ENCODE results near the gene RAD51. TPM values are rescaled to one million over a fixed set of nuclear protein-coding genes. Genes with fewer than 3 reads are reported as not detected.
A peak's percentile ranks its signal among the peaks of the same experiment; 100 is the strongest.
"Not testable (repeated sequence)": the region's sequence is repeated elsewhere in the genome, so short reads cannot be mapped to it uniquely, and the experiment has no call there.

RAD51 gene
- total RNA-seq = 3.7 and 5.9 TPM in 2 replicates

DNA sequence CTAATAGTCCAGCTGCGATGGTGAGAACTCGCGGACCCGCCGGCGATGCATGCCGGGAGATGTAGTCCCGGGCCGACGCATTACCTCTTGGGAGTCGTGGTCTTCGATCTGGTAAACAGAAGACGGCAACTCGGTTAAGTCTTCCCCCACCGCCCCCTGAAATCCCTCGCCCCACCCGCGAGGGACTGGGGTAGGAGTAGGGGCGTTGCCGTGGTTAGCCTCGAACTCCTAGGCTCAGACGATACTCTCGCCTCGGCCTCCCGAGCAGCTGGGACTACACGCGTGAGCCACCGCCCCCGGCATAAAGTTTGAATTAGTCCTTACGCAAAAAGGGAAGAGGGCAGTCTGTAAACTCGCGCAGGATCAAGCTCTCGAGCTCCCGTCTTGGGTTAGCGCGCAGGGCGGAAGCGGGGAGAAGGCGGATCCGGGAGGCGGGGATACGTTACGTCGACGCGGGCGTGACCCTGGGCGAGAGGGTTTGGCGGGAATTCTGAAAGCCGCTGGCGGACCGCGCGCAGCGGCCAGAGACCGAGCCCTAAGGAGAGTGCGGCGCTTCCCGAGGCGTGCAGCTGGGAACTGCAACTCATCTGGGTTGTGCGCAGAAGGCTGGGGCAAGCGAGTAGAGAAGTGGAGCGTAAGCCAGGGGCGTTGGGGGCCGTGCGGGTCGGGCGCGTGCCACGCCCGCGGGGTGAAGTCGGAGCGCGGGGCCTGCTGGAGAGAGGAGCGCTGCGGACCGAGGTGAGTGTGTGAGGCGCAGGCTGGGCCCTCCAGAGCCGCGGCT is at the start of gene RAD51:
TSS of gene RAD51 (plus strand) at position 487 of the 781 bp plus-strand sequence. CDS start 3,585 bp downstream, outside the sequence.
- DNase-seq (ENCODE audit: low read depth in 2 of 2) = peak; percentile 85 to 93

DNA sequence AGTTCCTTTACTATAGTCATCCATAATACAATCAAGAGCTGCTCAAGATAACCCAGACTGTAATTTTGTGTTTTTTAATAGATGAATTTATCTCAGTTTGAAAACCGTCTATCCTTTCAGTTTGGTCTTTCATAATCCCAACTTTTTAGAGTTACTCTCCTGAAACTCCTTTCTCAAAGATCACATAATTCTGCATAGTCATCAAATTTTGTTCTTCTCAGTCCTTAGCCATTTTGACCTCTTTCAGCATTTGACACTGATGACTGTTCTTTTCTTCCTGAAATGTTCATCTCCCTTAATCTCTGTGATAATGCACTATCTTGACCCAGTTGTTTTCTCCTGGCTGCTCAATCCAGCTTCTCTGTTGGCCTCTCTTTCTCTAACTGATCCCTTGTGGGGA is 47.5 kb upstream of the RAD51 start:
- no peak for DNase-seq (ENCODE audit: low read depth in 2 of 2)

DNA sequence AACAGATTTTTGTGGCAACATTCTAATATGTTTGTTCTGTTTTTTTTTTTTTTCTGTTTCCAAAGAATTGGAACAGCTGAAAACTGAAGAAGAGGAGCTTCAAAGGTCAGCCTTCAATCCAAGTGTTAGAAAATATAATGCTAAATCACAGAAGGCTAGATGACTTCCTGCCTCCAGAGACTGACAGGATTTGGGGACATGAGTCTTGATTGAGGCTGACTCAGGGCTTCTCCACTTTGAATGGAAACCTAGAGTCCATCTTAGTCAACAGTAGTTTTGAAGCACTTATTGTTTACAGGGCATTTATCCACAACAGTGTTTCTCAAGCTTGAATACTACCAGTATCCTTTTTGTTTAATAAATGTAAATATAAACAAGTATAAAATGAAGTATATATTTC is 44.5 kb upstream of the RAD51 start:
- DNase-seq (ENCODE audit: low read depth in 2 of 2) = no peak

DNA sequence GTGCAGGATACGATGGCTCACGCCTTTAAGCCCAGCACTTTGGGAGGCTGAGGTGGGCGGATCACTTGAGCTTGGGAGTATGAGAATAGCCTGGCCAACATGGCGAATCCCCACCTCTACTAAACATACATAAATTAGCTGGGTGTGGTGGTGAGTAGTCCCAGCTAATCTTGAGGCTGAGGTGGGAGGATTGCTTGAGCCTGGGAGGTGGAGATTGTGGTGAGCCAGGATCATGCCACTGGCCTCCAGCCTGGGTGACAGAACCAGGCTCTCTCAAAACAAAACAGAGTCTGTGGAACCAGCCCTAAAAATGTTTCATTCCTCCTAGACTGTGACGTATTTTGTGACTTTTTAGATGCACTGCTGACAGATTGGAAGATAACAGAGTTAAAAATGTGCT is 34.3 kb upstream of the RAD51 start:
- DNase-seq (ENCODE audit: low read depth in 2 of 2) = no peak

DNA sequence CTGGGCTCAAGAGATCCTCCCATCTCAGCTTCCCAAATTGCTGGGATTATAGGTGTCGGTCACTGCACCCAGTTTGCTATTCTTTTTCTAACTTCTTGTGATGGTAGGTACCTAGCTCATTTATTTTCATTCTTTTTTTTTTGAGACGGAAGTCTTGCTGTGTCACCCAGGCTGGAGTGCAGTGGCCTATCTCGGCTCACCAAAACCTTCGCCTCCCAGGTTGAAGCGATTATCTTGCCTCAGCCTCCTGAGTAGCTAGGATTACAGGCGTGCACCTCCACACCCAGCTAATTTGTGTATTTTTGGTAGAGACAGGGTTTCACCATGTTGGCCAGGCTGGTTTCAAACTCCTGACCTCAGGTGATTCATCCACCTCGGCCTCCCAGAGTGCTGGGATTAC is 30.1 kb upstream of the RAD51 start:
- no peak for DNase-seq (ENCODE audit: low read depth in 2 of 2)

DNA sequence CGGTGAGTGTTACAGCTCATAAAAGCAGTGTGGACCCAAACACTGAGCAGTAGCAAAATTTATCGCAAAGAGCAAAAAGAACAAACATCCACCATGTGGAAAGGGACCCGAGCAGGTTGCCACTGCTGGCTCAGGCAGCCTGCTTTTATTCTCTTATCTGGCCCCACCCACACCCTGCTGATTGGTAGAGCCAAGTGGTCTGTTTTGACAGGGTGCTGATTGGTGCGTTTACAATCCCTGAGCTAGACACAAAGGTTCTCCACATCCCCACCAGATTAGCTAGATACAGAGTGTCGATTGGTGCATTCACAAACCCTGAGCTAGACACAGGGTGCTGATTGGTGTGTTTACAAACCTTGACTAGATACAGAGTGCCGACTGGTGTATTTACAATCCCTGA is 18.7 kb upstream of the RAD51 start:
- DNase-seq (ENCODE audit: low read depth in 2 of 2) = not testable (repeated sequence)

DNA sequence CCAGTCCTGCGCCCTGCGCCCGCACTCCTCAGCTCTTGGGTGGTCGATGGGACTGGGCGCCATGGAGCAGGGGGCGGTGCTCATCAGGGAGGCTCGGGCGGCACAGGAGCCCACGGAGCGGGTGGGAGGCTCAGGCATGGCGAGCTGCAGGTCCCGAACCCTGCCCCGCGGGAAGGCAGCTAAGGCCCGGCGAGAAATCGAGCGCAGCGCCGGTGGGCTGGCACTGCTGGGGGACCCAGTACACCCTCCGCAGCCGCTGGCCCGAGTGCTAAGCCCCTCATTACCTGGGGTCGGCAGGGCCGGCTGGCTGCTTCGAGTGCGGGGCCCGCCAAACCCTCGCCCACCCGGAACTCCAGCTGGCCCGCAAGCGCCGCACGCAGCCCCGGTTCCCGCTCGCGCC is 18.1 kb upstream of the RAD51 start:
- not testable (repeated sequence) for DNase-seq (ENCODE audit: low read depth in 2 of 2)

DNA sequence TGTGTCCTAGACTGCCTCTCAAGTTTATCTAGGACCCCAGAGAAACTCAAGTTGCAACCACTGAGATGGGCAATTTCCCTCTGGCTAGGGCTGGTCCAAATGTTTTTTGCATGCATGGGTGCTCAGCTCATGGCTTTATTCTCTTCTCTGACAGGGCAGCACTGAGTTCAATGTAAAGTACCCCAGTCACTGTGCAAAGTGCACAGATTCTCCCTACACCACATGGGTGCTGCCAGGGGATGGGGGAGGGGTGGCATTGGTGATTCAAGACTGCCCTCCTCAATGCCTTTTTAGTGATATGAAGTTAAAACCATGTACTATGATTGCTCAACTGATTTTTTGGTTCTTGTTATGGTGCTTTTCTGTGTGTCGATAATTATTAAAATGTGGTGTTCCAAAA is 14.8 kb upstream of the RAD51 start:
- DNase-seq (ENCODE audit: low read depth in 2 of 2) = no peak

DNA sequence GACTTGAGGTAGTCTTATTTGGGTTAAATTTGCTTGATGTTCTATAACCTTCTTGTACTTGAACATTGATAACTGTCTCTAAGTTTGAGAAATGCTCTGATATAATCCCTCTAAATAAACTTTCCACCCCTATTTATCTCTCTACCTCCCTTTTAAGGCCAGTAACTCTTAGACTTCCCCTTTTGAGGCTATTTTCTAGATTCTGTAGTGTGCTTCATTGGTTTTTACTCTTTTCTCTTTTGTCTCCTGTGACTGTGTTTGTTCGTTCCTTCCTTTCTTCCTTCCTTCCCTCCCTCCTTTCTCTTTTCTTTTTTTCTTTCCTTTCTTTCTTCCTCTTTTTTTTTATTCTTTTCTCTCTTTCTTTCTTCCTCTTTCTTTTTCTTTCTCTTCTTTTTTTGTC is 14.0 kb upstream of the RAD51 start:
- not testable (repeated sequence) for DNase-seq (ENCODE audit: low read depth in 2 of 2)

DNA sequence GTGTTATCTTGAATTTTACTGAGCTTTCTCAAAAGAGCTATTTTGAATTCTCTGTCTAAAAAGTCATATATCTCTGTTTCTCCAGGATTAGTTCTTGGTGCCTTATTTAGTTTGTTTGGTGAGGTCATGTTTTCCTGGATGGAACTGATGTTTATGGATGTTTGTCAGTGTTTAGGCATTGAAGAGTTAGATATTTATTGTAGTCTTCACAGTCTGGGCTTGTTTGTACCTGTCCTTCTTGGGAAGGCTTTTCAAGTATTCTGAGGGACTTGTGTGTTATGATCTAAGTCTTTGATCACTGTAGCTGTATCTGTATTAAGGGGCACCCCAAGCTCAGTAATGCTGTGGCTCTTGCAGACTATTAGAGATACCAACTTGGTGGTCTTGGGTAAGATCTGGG is 10.6 kb upstream of the RAD51 start:
- DNase-seq (ENCODE audit: low read depth in 2 of 2) = no peak

DNA sequence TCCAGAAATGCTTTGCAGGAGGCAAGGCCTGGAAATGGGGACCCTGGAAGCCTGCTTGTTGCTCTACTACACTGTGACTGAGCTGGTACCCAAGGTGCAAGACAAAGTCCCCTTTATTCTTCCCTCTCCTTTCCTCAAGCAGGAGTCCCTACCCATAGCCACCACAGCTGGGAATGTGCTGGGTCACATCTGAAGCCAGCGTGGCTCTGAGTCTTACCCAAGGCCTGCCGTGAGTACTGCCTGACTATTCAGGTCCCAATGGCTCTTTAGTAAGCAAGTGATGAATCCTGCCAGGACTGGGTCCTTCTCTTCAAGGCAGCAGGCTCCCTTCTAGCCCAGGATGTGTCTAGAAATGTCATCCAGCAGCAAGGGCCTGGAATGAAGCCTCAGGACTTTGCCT is 9.6 kb upstream of the RAD51 start:
- DNase-seq (ENCODE audit: low read depth in 2 of 2) = no peak

DNA sequence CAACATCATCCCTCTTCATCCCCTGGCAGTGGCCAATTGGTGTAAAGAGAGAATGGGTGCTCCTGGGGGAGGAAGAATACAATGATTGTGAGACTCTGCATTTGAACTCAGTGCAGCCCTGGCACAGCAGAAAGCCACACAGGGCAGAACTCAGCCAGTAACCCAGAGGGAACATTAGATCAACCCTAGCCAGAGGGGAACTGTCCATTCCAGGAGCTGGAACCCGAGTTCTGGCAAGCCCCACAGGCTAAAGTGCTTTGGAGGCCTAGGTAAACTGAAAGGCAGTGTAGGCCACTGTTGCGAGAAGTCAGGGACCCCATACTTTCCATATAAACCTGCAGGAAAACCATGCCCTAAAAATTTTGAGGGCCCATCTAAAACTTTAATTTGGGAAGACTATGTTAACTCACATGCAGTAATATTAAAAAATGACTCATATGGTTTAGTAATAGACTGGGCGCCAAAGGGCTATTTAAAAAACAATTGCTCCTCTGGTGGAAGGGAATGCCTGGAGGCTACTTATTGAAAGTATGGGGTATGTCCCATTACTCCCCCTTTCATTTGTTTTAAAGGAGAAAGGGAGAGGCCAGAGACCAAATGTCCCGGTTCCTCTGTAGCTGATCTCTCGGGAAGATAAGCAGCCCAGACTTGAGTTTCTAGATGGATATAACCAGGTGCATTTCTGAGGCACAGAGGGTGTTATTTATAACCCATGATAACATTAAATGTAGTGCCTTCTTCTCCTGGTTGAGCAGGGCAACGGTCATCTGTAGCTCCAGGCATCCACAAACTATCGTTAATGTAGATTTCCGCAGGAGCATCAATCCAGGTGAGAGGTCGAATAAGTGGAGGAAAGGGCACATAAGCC is 5.8 kb upstream of the RAD51 start:
- no peak for DNase-seq (ENCODE audit: low read depth in 2 of 2)

DNA sequence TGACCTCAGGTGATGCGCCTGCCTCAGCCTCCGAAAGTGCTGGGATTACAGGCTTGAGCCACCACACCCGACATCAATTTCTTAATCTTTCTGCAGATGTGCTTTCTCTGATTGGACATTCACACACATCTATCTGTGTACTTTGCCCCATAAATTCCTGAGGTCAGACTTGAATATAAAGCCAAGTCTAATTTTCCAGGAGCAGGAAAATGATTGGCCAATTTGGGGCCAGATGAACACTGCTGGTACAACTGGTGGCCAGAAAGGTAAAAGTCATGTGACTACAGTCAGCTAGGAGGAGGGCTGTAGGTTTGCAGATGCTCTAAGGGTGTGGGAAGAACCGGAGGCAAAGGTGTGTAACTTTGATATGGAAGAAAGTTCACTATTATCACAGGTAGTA is 3.2 kb upstream of the RAD51 start:
- DNase-seq (ENCODE audit: low read depth in 2 of 2) = no peak

DNA sequence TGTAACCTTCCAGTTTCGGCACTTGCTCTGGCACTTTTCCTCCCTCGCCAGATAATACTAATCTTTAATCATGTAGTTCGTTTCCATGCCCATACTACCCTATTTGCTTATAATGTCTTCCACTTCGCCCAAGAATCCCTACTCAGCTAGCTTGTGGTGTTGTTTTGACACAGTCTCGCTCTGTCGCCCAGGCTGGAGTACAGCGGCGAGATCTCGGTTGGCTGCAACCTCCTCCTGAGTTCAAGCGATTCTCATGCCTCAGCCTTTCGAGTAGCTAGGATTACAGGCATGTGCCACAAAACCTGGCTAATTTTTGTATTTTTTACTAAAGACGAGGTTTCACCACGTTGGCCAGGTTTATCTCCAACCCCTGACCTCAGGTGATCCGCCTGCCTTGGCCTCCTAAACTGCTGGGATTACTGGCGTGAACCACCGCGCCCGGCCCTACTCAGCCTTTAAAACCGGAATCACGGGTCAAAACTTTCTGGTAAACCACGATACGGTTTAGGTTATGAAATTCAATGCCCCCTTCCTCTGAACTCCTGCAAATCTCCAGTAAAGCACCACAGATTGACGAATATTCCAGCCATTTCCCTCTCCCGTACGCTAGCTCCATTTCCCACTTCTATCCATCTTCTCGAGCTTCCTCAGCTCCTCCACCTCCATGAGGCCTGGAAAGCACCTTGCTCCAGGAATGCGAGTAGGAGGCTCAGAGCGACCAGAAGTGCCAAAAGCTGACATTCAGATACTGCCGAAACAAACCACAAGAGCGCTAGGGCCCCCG is 878 bp upstream of the RAD51 start:
- DNase-seq (ENCODE audit: low read depth in 2 of 2) = no peak

DNA sequence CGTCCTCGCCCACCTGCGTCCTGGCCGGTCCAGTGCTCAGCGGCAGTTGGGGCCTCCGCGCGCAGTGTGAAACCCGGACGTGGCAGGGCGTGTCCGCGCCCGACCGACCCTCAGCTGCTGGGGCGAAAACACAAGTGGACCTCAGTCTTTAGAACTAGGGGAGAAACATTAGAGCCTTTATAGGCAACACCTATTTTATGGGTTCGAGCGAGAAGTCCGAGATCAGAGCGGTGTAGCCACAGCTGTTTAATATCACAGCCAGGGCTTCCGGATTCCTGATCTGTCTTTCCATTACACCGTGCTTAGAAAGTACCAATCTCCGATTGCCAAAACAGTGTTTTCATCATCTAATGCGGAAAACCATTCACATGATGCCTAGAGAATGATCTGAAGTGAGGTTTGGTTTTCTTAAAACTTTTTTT is 506 bp downstream of the RAD51 start:
- DNase-seq (ENCODE audit: low read depth in 2 of 2) = peak; percentile 52 to 64

DNA sequence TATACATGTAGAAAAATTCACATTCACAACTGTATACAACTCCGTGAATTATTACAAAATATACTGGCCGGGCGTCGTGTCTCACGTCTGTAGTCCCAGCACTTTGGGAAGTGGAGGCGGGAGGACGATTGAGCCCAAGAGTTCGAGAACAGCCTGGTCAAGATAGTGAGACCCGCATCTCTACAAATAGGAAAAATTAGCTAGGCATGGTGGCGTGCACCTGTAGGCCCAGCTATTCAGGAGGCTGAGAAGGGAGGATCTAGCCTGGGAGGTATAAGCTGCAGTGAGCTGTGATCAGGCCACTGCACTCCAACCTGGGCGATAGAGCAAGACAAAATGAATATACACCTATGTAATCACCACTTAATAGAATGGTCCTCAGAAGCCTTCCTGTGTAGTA is 1.3 kb downstream of the RAD51 start:
- no peak for DNase-seq (ENCODE audit: low read depth in 2 of 2)

DNA sequence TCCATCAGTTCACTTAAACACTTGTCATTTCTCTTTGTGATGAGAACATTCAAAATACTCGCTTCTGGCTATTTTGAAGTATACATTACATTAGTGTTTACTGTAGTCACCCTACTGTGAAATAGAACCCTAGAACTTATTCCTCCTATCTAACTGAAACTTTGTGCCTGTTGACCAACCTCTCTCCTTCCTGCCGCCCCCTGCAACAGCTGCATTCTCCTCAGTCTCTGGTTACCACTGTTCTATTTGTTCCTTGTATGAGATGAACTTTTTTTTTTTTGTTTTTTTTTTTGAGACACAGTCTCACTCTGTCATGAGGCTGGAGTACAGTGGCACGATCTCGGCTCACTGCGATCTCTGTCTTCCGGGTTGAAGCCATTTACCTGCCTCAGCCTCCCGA is 2.9 kb downstream of the RAD51 start:
- DNase-seq (ENCODE audit: low read depth in 2 of 2) = no peak

DNA sequence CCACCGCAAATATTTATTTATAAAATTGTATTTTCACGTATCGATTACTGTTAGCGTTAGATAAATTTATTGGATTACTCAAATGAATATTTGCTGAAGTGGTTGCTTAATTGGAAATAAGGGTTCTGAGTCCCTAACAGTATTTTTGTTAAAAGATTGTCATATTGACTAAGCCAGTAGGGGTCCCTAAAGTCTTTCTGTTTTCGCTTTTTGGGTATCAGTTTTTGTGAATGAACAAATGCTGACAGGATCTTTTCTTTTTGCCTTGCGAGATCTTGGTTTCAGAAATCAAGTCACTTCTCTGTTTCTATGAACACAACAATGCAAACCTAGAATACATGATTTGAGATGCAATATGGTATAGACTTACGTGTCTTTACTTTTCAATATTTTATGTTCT is 7.1 kb downstream of the RAD51 start:
- DNase-seq (ENCODE audit: low read depth in 2 of 2) = peak; percentile 45 to 52

DNA sequence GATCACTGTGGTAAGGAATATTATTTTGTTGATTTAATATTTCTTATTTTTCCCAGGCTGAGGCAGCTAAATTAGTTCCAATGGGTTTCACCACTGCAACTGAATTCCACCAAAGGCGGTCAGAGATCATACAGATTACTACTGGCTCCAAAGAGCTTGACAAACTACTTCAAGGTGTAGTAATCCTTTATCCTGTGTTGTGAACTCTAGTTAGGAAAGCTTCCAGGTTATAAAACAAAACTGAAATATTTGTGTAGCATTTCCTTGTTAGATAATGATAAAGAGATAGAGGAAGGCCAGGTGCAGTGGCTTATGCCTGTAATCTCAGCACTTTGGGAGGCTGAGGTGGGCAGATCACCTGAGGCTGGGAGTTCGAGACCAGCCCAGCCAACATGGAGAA is 11.1 kb downstream of the RAD51 start:
- DNase-seq (ENCODE audit: low read depth in 2 of 2) = no peak

DNA sequence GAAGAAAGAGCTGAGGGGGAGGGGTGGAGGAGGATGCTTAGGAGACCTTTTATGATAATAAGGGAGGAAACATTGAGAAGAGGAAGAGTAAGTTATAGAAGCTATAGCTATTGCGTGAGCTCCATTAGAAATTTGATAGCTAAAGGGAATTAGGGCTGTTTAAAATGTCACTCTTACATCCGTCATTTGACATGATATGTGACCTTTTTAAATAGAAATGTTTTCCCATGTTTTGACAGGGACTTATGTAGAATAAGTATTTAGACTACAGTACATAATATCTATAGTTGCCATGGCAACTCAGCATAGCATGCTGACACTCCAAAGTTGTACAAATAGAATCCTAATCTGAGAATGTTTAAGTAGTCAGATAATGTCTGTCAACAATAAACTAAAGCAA is 19.2 kb downstream of the RAD51 start:
- no peak for DNase-seq (ENCODE audit: low read depth in 2 of 2)

DNA sequence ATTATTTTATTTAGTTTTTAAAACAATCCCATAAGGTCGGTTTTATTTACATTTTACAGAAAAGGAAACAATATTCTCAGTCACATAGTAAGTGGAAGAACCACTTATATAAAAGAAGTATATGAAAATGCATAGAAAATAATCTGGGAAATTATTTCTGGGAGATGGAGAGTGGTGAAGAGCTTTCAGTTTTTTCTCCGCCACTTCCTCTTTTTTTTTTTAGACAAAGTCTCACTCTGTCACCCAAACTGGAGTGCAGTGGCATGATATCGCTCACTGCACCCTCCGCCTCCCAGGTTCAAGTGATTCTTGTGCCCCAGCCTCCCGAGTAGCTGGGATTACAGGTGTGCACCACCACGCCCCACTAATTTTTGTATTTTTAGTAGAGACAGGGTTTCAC is 21.2 kb downstream of the RAD51 start:
- DNase-seq (ENCODE audit: low read depth in 2 of 2) = no peak

DNA sequence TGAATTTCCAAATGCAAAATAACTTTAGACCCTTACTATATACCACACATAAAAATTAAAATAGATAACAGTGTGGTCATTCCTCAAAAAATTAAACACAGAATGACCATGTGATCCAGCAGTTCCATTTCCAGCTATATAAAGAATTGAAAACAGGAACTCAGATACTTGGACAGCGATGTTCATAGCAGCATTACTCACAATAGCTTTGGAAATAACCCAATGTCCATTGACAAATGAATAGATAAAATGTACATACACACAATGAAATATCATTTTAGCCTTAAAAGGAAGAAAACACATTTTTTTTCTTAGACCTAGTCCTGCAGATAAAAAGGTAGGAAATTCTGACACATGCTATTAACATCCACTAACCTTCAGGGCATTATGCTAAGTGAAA is 26.7 kb downstream of the RAD51 start:
- peak; percentile 89 to 90 for DNase-seq (ENCODE audit: low read depth in 2 of 2)
